Cardiac muscle cell (in vitro differentiated cells and primary cell): Measurements from ENCODE around the gene CDKN2D. TPM values are rescaled to one million over a fixed set of nuclear protein-coding genes. Genes with fewer than 3 reads are reported as not detected.
A peak's percentile ranks its signal among the peaks of the same experiment; 100 is the strongest.

ENCODE experiments used
- DNase-seq, 2 donors: peaks; one replicate each; pipeline versions ENCODE4 v3.0.0 to v3.0.0-alpha.2; 2010 to 2017; ENCODE audit warnings: low read depth in 1 of 2, low spot score in 1 of 2
- H3K27ac ChIP-seq: fragments of 200-600 bp; sonication (generic); 2 replicates; pipeline ENCODE4 v1.5.1; 2016
- H3K27me3 ChIP-seq: fragments of 200-600 bp; sonication (generic); 2 replicates; pipeline ENCODE4 v1.6.0; 2016; ENCODE audit warnings: control low read depth
- H3K36me3 ChIP-seq: fragments of 200-600 bp; sonication (generic); 2 replicates; pipeline ENCODE4 v1.5.1; 2016; ENCODE audit warnings: control low read depth
- H3K4me1 ChIP-seq: fragments of 200-600 bp; sonication (generic); 2 replicates; pipeline ENCODE4 v1.8.1; 2017; ENCODE audit warnings: low read depth, mild to moderate bottlenecking, mixed run types
- H3K4me3 ChIP-seq: fragments of 200-600 bp; sonication (generic); 2 replicates; pipeline ENCODE4 v1.5.1; 2016; ENCODE audit warnings: mild to moderate bottlenecking
- H3K9me3 ChIP-seq: fragments of 200-600 bp; sonication (generic); 2 replicates; pipeline ENCODE4 v1.5.1; 2017; ENCODE audit warnings: low read depth, mild to moderate bottlenecking, control low read depth
- polyA plus RNA-seq: library from polyadenylated mRNA; unstranded; fragments of >200 nt; fragmentation: Nextera tagmentation; extraction: Ambion mirVana; gene quantifications from 2 replicates; pipeline ENCODE4 v1.2.1, GENCODE V29; 2016
- total RNA-seq: library from RNA; depleted of rRNA; stranded (reverse); fragments of >200 nt; gene quantifications from 2 replicates; pipeline ENCODE4 v1.2.3, GENCODE V29; 2016
- TF ChIP-seq, protein P1 (sequence below): IDR thresholded peaks from 2 replicates; pipeline ENCODE4 v1.5.1; 2012; ENCODE audit warnings: low read depth, mild to moderate bottlenecking, low read length

The CDKN2D gene
- total RNA-seq (11.1 and 15.3 TPM in 2 replicates), polyA plus RNA-seq (17.6 and 33.4 TPM in 2 replicates)

DNA sequence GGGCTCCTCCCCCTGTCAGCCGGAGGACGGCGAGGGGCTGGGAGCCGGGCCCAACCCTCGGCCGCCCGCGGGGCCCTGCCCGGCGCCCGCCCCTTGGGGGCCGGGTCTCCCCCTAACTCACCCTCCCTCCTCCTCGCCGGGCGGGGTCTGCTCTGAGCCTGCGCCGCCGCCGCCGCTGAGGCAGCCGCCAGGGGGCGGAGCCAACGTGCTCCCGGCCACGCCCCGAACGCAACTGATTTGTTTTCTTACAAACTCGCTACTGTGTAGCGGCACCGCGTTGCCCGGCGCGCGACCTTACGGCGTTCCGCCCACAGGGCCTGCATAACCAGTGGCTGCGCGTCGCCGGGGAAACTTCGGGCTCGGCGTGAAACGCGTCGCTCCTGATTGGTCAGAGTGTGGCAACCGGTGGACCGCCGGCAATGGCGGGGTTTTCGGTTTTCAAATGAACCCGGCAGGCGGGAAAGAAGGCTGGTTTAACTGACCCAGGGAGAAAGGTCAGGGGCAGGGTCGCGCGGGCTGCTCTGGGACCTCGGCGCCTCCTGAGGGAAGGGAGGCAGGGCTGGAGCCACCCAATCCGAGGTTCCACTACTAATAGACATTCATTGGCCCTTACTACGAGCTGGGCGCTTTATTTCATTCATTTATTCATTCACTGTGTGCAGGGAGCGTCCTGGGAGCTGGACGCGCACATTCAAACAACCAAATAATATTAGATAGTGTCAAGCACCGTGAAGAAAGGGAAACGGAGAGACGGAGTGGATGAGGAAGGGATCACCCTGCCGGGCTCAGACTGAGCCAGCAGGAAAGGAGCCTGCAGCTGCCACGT, at the start of gene CDKN2D:
Gene CDKN2D, minus strand, starts transcription at position 154 of the 826 bp plus-strand sequence. CDS start 326 bp downstream, outside the sequence.
- peaks cover 8% of the 10 kb centered on the region for H3K27me3 ChIP-seq
- TF ChIP-seq, protein P1, sequence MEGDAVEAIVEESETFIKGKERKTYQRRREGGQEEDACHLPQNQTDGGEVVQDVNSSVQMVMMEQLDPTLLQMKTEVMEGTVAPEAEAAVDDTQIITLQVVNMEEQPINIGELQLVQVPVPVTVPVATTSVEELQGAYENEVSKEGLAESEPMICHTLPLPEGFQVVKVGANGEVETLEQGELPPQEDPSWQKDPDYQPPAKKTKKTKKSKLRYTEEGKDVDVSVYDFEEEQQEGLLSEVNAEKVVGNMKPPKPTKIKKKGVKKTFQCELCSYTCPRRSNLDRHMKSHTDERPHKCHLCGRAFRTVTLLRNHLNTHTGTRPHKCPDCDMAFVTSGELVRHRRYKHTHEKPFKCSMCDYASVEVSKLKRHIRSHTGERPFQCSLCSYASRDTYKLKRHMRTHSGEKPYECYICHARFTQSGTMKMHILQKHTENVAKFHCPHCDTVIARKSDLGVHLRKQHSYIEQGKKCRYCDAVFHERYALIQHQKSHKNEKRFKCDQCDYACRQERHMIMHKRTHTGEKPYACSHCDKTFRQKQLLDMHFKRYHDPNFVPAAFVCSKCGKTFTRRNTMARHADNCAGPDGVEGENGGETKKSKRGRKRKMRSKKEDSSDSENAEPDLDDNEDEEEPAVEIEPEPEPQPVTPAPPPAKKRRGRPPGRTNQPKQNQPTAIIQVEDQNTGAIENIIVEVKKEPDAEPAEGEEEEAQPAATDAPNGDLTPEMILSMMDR, result peak; percentile 10
- peak within 1 kb of the TSS; percentile 80 for H3K27ac ChIP-seq
- H3K9me3 ChIP-seq, result no peaks in the 10 kb centered on the region
- H3K36me3 ChIP-seq, result no peaks in the 10 kb centered on the region
- peaks cover 10% of the 10 kb centered on the region for H3K4me1 ChIP-seq
- peak within 1 kb of the TSS; percentile 51 for H3K4me3 ChIP-seq
- peak; percentile 100 for DNase-seq

GRCh38 chr19:10617409-10618121, 48.8 kb upstream of the CDKN2D start:
- H3K4me3 ChIP-seq, result no peak overlapping the region
- H3K27me3 ChIP-seq, result no peaks in the 10 kb centered on the region
- TF ChIP-seq, protein P1, result no peak
- no peaks in the 10 kb centered on the region for H3K4me1 ChIP-seq
- no peak overlapping the region for H3K27ac ChIP-seq
- no peaks in the 10 kb centered on the region for H3K9me3 ChIP-seq
- DNase-seq, result peak in 1 of 2 donors; percentile 54
- H3K36me3 ChIP-seq, result no peaks in the 10 kb centered on the region

GRCh38 chr19:10615429-10616023, 46.7 kb upstream of the CDKN2D start:
- H3K27me3 ChIP-seq, result no peaks in the 10 kb centered on the region
- no peak for DNase-seq
- no peaks in the 10 kb centered on the region for H3K36me3 ChIP-seq
- no peak overlapping the region for H3K27ac ChIP-seq
- H3K4me3 ChIP-seq, result no peak overlapping the region
- H3K9me3 ChIP-seq, result no peaks in the 10 kb centered on the region
- no peaks in the 10 kb centered on the region for H3K4me1 ChIP-seq
- TF ChIP-seq, protein P1, result no peak

DNA sequence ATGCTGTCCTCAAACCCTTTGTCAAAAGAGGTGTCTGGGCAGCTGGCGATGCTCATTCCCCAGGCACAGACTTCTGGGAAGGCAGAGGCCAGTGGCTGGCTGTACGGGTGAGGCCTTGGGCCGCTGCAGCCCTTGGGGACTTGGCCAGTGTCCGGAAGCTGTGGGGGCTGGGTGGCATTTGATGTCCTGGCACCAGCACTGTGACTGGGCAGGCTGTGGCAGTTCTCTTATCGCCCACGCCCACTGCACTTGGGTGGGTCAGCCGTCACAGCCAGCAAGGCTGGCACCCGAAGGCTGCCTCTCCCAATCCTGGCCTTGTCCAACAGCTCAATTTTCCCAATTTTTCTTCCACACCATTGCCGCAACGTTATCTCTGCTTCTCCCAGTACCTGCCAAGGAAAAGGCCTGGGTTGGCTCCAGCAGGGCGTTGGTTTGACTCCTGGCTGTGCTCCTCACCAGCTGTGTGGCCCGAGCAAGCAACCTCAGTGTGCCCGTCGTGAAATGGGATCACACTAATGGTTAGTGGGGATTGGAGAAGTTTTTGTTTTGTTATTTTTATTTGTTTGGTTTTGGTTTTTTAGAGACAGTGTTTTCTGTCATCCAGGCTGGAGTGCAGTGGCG, 43.8 kb upstream of the CDKN2D start:
- H3K9me3 ChIP-seq, result no peaks in the 10 kb centered on the region
- no peaks in the 10 kb centered on the region for H3K27me3 ChIP-seq
- H3K4me3 ChIP-seq, result no peak overlapping the region
- H3K27ac ChIP-seq, result peak overlapping the region; percentile 36
- TF ChIP-seq, protein P1, result no peak
- H3K36me3 ChIP-seq, result no peaks in the 10 kb centered on the region
- DNase-seq, result no peak
- H3K4me1 ChIP-seq, result no peaks in the 10 kb centered on the region

DNA sequence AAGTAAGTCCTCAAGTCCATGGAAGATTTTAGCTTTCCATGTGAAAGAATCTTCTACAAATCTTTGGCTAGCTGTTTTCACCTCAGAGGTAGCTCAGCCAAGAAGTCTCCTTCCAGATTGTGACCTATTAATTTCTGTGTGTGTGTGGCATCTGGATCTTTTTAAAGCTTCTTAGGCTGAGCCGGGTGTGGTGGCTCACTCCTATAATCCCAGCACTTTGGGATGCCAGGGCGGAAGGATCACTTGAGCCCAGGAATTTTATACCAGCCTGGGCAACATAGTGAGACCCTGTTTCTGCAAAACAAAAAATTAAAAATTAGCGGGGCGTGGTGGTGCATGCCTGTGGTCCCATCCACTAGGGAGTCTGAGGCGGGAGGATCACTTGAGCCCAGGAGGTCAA, 43.1 kb upstream of the CDKN2D start:
- DNase-seq, result no peak
- Histone ChIP-seq H3K36me3 (no peaks in the 10 kb centered on the region), H3K27ac (no peak overlapping the region), H3K4me3 (no peak overlapping the region), H3K9me3 (no peaks in the 10 kb centered on the region), H3K27me3 (no peaks in the 10 kb centered on the region), H3K4me1 (no peaks in the 10 kb centered on the region)
- TF ChIP-seq, protein P1, result no peak
